Left colon (tissue), 2 donors: ENCODE results near the gene PBX4. TPM values are rescaled to one million over a fixed set of nuclear protein-coding genes. Genes with fewer than 3 reads are reported as not detected.

Experiments used
- ATAC-seq: fragments of 200-7000 bp; cut with Tn5 transposase; one replicate; pipeline ENCODE4 v1.9.1; 2020; ENCODE audit warnings: mild to moderate bottlenecking, moderate library complexity
- DNase-seq, 2 donors: peaks; one replicate each; pipeline ENCODE4 v3.0.0-alpha.2; 2020
- intact Hi-C, 2 donors: fragments of 100-400 bp; cut with DNase I in 1 of 2; cut with micrococcal nuclease in 1 of 2; formaldehyde crosslinking; loops; one replicate each; pipeline versions ENCODE4 v1.11.2 to v1.14.0; 2022; cut with DNase I, micrococcal nuclease
- total RNA-seq, 2 donors: library from RNA; stranded (reverse); fragmentation: NEBNext Ultra II Directional; extraction: Animal tissue kit (Norgen Biotek cat#: 25700); gene quantifications; one replicate each; pipeline ENCODE4 v1.2.1, GENCODE V29; 2021
- donor health status: DM: no; HTN: no; CAD: no.
- donor health status: DM: yes; HTN: yes; CAD: no.

The PBX4 gene
- total RNA-seq, 2 donors from 2014 or later, result 2.5 to 2.9 TPM

GRCh38 chr19:19652482-19653295, 34.2 kb upstream of the PBX4 start:
- intact Hi-C loops, result no loop called here
- DNase-seq (peak in 1 of 2 donors; percentile 2), ATAC-seq (no peak)

- ATAC-seq, result no peak
- intact Hi-C loops, result no loop called here
- DNase-seq, result no peak
Observed at GRCh38 chr19:19651076-19651475, 32.6 kb upstream of the PBX4 start.

GRCh38 chr19:19650331-19650730, 31.8 kb upstream of the PBX4 start:
- intact Hi-C loops, result no loop called here
- no peak for DNase-seq
- no peak for ATAC-seq

- intact Hi-C loops, result no loop called here
- DNase-seq (no peak), ATAC-seq (no peak)
Observed at GRCh38 chr19:19649580-19649995, 31.1 kb upstream of the PBX4 start.

GRCh38 chr19:19649155-19649554, 30.7 kb upstream of the PBX4 start:
- DNase-seq (no peak), ATAC-seq (no peak)
- intact Hi-C loops, result no loop called here

GRCh38 chr19:19647037-19647835, 28.7 kb upstream of the PBX4 start:
- DNase-seq (no peak), ATAC-seq (no peak)
- intact Hi-C loops, result no loop called here

GRCh38 chr19:19645233-19645870, 26.9 kb upstream of the PBX4 start:
- DNase-seq (no peak), ATAC-seq (no peak)
- intact Hi-C loops, result no loop called here

- no peak for ATAC-seq
- no peak for DNase-seq
- intact Hi-C loops, result loop anchor here (5.0 kb wide), 2 partner anchors 107 to 117 kb away; partner anchors contain the start of genes CILP2 (in 1 of the 2) and YJEFN3 (in 1 of the 2)
Observed at GRCh38 chr19:19644054-19644388, 25.5 kb upstream of the PBX4 start.

GRCh38 chr19:19643158-19644053, 24.9 kb upstream of the PBX4 start, which contains the start of gene GMIP:
Gene GMIP, minus strand, starts transcription at chr19:19643657. Its CDS starts 128 bp downstream, at chr19:19643529.
- ATAC-seq, result peak; percentile 94
- DNase-seq, result peak; percentile 86 to 95
- intact Hi-C loops, result loop anchor here (5.0 kb wide), 2 partner anchors 106 to 116 kb away; partner anchors contain the start of genes CILP2 (in 1 of the 2) and YJEFN3 (in 1 of the 2)

GRCh38 chr19:19642506-19643157, 24.1 kb upstream of the PBX4 start:
- intact Hi-C loops, result loop anchor here (5.0 kb wide), 2 partner anchors 105 to 115 kb away; partner anchors contain the start of genes CILP2 (in 1 of the 2) and YJEFN3 (in 1 of the 2)

GRCh38 chr19:19637523-19638251, 19.2 kb upstream of the PBX4 start:
- ATAC-seq (peak; percentile 20), DNase-seq (no peak)
- intact Hi-C loops, result no loop called here

More at GRCh38 chr19:19642506-19643157, 24.1 kb upstream of the PBX4 start:
- peak; percentile 24 for ATAC-seq
- no peak for DNase-seq

- DNase-seq (no peak), ATAC-seq (no peak)
- intact Hi-C loops, result no loop called here
Observed at GRCh38 chr19:19637186-19637522, 18.7 kb upstream of the PBX4 start.

- DNase-seq, result no peak
- ATAC-seq, result no peak
- intact Hi-C loops, result no loop called here
Observed at GRCh38 chr19:19636573-19637185, 18.2 kb upstream of the PBX4 start.

GRCh38 chr19:19635313-19635702, 16.8 kb upstream of the PBX4 start:
- DNase-seq (no peak), ATAC-seq (no peak)
- intact Hi-C loops, result no loop called here

- no peak for ATAC-seq
- intact Hi-C loops, result no loop called here
- DNase-seq, result no peak
Observed at GRCh38 chr19:19634516-19635312, 16.2 kb upstream of the PBX4 start.
